T-helper 1 cell treated with Interleukin-12 subunit alpha and Interleukin-12 subunit beta and Interleukin-4 antibody, amounts not matched to agents 30 μg/mL and 1 μg/mL, for 36 hours (primary cell): ENCODE data around the gene NARS2.

Experiments
- H3K27ac Mint-ChIP-seq: one replicate; pipeline ENCODE4 v1.8.0; 2021; ENCODE audit warnings: mild to moderate bottlenecking, mixed read lengths
- H3K27me3 Mint-ChIP-seq: one replicate; pipeline ENCODE4 v1.8.0; 2021; ENCODE audit warnings: low read depth, mixed read lengths
- H3K36me3 Mint-ChIP-seq: one replicate; pipeline ENCODE4 v1.8.0; 2021; ENCODE audit warnings: low read depth, mixed read lengths
- H3K4me1 Mint-ChIP-seq: one replicate; pipeline ENCODE4 v1.8.0; 2021; ENCODE audit warnings: low read depth, mixed read lengths
- H3K4me3 Mint-ChIP-seq: one replicate; pipeline ENCODE4 v1.8.0; 2021; ENCODE audit warnings: mild to moderate bottlenecking, moderate library complexity, mixed read lengths
- H3K9me3 Mint-ChIP-seq: one replicate; pipeline ENCODE4 v1.8.0; 2021; ENCODE audit warnings: mixed read lengths

Gene NARS2

DNA sequence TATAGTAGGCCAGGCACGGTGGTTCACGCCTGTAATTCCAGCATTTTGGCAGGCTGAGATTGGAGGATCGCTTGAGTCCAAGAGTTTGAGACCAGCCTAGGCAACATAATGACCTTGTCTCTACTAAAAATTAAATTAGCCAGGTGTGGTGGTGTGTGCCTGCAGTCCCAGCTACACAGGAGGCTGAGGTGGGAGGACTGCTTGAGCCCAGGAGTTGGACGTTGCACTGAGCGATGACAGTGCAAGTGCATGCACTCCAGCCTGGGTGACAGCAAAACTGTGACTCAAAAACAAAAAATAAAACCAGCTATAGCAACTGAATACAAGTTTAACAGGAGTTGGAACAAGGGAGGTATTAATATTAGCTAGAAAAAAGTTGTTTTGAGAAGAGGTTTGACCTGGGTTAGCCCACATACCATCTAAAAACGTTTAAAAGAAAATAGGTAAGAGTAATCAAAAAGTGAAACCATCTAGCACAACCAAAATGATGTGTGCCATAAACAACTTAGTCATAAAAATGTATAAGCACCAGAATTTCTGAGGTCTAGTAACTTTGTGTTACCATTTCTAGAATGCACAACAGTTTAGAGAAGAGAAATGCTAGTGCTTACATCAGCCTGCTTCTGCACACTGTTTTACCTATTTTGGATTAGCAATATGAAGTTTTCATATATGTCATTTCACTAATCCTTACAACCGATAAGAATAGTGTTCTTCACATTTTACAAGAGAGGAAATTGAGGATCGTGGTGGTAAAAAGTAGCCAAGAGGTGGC, 26.5 kb downstream of the NARS2 start:
- Mint-ChIP-seq H3K36me3 (peaks cover 15% of the 10 kb centered on the region), H3K4me3 (no peak overlapping the region), H3K4me1 (peaks cover 5% of the 10 kb centered on the region)

DNA sequence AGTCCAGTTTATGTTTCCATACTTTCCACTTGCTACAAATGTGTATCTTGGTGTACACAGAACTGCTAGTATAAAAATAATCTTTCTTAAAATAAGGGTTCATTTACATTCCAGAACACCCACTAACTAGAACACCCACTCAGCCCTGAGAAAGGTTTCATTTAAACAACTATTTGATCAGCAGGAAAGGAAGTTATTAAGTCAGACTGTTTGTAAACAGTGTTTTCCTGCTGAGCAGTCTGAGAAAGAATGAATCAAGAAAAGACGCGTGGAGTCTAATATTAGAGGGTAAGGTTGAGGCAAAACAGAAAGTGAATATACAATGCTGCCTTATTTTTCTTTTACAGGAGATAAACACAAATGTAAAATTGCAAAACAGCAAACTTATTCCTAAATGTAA, 32.7 kb downstream of the NARS2 start:
- no peaks in the 10 kb centered on the region for H3K27me3 Mint-ChIP-seq
- no peak overlapping the region for H3K27ac Mint-ChIP-seq
- H3K4me3 Mint-ChIP-seq, result no peak overlapping the region
- peaks cover 5% of the 10 kb centered on the region for H3K4me1 Mint-ChIP-seq
- H3K9me3 Mint-ChIP-seq, result peaks cover 4% of the 10 kb centered on the region
- H3K36me3 Mint-ChIP-seq, result peaks cover 14% of the 10 kb centered on the region

More for the DNA sequence above, 26.5 kb downstream of the NARS2 start:
- H3K9me3 Mint-ChIP-seq, result peaks cover 4% of the 10 kb centered on the region
- no peak overlapping the region for H3K27ac Mint-ChIP-seq
- no peaks in the 10 kb centered on the region for H3K27me3 Mint-ChIP-seq

DNA sequence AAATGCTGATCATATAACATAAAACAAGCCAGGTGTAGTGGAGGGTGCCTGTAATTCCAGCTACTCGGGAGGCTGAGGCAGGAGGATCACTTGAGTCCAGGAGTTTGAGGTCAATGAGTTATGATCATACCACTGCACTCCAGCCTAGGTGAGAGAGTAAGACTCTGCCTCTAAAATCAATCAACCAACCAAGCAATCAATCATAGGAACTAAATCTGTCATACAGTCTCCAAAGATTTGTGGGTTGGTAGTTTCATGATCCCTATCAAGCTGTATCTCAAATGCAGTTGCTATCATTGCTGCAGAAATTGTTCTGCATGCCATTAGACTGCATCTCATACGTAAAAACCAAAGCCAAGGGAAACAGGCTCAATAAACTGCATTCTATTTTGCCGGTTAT, 33.1 kb downstream of the NARS2 start:
- peaks cover 4% of the 10 kb centered on the region for H3K9me3 Mint-ChIP-seq
- H3K4me1 Mint-ChIP-seq, result peaks cover 5% of the 10 kb centered on the region
- H3K27me3 Mint-ChIP-seq, result no peaks in the 10 kb centered on the region
- H3K27ac Mint-ChIP-seq, result no peak overlapping the region
- H3K4me3 Mint-ChIP-seq, result no peak overlapping the region
- H3K36me3 Mint-ChIP-seq, result peaks cover 18% of the 10 kb centered on the region

DNA sequence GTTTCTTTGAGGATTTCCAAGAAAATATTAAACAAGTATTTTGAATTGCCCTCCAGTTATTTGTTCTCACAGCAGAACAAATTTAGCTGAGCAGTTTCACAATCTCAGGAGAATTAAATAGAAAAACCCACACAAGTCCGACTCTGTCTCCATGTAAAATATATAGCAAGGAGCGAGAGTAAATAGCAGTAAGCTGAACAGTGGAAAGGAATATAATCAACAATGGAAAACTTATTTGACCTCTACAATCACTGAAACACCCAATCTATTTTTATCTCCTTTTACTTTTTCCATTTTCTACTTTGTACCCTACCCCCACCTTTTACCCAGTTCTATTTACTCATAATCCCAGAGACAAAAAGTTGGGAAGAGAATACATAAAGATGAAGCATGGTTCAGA, 34.4 kb downstream of the NARS2 start:
- H3K9me3 Mint-ChIP-seq, result peaks cover 4% of the 10 kb centered on the region
- H3K27me3 Mint-ChIP-seq, result no peaks in the 10 kb centered on the region
- H3K4me1 Mint-ChIP-seq, result peaks cover 4% of the 10 kb centered on the region
- H3K36me3 Mint-ChIP-seq, result peaks cover 15% of the 10 kb centered on the region
- no peak overlapping the region for H3K4me3 Mint-ChIP-seq
- no peak overlapping the region for H3K27ac Mint-ChIP-seq

DNA sequence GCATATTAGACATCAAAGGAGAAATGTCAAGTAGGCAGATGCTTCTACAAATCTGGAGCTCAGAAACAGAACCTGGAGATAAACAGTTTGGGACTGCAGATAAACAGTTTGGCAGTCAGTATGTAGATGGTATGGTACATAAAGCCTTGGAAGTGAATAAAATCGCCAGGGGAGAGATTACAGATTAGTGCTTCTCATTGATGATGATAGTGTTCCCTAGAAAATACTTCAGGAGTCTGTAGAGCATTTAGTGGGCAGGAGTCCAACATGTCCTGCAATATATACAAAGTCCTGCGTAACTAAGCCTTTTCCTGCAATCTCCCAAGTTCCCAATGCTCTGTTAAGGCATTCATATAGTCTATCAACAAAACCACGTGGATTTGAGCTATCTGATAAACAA, 35.2 kb downstream of the NARS2 start:
- Mint-ChIP-seq H3K9me3 (peaks cover 4% of the 10 kb centered on the region), H3K27me3 (no peaks in the 10 kb centered on the region), H3K27ac (no peak overlapping the region), H3K4me3 (no peak overlapping the region), H3K4me1 (peaks cover 4% of the 10 kb centered on the region), H3K36me3 (peaks cover 15% of the 10 kb centered on the region)

DNA sequence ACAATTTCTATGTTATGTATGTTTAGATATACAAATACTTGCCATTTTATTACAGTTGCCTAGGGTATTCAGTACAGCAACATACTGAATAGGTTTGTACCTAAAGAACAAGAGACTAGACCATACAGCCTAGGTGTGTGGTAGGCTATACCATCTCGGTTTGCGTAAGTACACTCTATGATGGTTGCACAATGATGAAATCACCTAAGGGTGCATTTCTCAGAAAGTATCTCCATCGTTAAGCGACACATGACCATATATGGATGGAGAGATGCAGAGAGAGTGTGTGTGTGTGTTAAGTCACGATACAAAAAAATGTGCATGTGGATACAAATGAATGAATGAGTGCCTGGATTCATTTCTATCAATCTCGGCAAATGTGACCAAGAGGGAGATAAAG, 37.7 kb downstream of the NARS2 start:
- Mint-ChIP-seq H3K4me3 (no peak overlapping the region), H3K4me1 (peaks cover 5% of the 10 kb centered on the region), H3K27ac (no peak overlapping the region), H3K36me3 (peaks cover 19% of the 10 kb centered on the region), H3K27me3 (no peaks in the 10 kb centered on the region), H3K9me3 (no peaks in the 10 kb centered on the region)

DNA sequence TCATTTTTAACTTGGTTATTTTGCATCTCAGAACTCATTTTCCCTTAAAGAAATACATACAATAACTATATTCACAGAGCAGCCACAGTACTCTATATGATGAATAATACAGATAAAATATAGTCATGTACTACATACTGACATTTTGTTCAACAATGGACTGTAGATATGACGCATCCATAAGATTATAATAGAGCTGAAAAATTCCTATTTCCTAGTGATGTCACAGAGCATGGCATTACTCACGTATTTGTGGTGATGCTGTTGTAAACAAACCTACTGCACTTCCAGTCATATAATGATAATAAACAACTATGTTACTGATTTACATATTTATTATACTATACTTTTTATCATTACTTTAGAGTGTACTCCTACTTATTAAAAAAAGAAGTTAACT, 38.7 kb downstream of the NARS2 start:
- no peaks in the 10 kb centered on the region for H3K27me3 Mint-ChIP-seq
- no peaks in the 10 kb centered on the region for H3K9me3 Mint-ChIP-seq
- H3K4me1 Mint-ChIP-seq, result peaks cover 4% of the 10 kb centered on the region
- no peak overlapping the region for H3K4me3 Mint-ChIP-seq
- H3K36me3 Mint-ChIP-seq, result peaks cover 19% of the 10 kb centered on the region
- H3K27ac Mint-ChIP-seq, result no peak overlapping the region

DNA sequence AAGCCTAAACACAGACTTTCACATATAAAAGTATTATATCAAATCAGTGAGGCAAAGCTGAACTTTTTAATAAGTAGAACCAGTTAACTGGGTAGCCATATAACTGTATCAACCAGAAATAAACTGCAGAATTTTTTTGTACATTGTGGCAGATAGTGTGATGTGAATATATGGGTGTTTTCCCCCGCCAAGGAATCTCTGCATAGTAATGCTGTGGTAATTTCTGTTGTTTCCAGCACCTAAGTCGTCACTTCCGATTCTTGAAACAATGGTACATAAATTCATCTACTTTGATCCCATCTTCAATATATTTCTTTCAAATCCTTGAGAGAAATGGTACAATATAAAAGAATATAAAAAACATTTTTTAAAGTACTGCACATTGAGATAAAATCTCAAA, 39.6 kb downstream of the NARS2 start:
- Mint-ChIP-seq H3K27ac (no peak overlapping the region), H3K4me3 (no peak overlapping the region), H3K36me3 (peaks cover 19% of the 10 kb centered on the region)

DNA sequence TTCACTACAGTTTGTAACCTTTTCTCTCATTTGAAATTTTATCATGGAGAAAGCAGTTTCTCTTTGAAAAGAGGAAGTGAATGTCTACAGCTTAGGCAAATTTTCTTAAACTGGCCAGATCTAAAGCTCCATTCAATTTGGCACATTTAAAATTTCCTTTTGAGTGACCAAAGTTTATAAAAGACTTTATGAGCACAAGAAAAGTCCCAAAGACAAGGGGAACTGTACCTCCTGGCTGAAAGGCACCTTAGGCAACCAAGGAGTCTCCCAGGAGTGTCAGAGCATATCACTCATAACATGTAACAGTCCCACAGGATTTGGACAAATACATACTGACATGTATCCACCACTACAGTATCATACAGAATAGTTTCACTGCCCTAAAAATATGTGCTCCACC, 41.3 kb downstream of the NARS2 start:
- Mint-ChIP-seq H3K4me3 (no peak overlapping the region), H3K27ac (no peak overlapping the region), H3K36me3 (peaks cover 15% of the 10 kb centered on the region), H3K4me1 (peaks cover 4% of the 10 kb centered on the region), H3K27me3 (no peaks in the 10 kb centered on the region), H3K9me3 (no peaks in the 10 kb centered on the region)

More for the DNA sequence above, 39.6 kb downstream of the NARS2 start:
- Mint-ChIP-seq H3K9me3 (no peaks in the 10 kb centered on the region), H3K4me1 (peaks cover 4% of the 10 kb centered on the region), H3K27me3 (no peaks in the 10 kb centered on the region)

DNA sequence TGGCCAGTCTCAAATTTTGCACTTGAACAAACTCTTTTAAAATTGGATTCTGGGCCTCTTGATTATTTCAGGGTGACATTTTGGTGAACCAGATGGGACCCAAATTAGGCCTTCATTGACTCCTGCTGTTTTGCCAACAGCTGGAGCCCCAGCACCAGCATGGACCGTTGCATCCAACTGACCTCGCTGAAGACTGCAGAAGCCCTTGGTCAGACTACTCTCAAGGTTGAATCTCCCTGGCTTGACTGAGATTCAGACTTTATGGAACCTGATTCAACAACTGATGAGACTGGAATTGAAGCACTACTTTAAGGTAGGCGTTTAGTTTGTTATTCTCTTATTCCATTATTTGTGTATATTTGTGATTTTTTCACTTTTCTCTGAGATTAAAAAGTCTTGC, 41.7 kb downstream of the NARS2 start:
- H3K27ac Mint-ChIP-seq, result no peak overlapping the region

DNA sequence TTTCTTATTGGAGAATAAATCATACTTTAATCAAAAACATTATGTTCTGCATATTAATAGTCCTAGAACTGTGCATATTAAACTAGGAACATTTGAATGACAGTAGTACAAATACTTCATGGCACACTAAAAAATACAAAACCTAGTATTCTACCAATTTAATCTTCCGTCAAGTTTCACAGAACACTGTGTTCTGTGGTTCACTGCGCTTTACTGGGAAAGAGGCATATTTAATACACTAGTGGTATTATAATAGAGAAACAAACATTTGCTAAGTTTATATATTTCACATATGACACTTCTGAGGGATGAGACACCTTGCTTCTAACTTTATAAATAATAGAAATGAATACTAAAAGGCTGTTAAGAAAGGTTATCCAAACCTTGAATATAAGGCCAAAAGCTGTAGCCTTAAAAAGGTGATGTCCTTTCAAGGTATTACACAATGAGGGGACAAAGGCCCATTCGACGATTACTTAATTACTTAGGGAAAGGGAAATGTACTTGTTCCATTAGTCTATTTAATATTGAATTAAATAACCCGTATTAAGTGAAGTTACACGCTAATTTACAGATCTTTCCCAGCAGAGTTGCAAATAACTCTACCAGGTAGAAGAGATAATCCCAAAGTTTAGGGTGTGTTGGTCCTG, 48.0 kb downstream of the NARS2 start:
- H3K4me1 Mint-ChIP-seq, result no peaks in the 10 kb centered on the region
- no peaks in the 10 kb centered on the region for H3K27me3 Mint-ChIP-seq
- no peak overlapping the region for H3K27ac Mint-ChIP-seq
- no peaks in the 10 kb centered on the region for H3K9me3 Mint-ChIP-seq
- H3K36me3 Mint-ChIP-seq, result peaks cover 6% of the 10 kb centered on the region
- no peak overlapping the region for H3K4me3 Mint-ChIP-seq

More for the DNA sequence above, 41.7 kb downstream of the NARS2 start:
- no peaks in the 10 kb centered on the region for H3K27me3 Mint-ChIP-seq
- H3K4me1 Mint-ChIP-seq, result peaks cover 4% of the 10 kb centered on the region
- no peaks in the 10 kb centered on the region for H3K9me3 Mint-ChIP-seq
- no peak overlapping the region for H3K4me3 Mint-ChIP-seq
- H3K36me3 Mint-ChIP-seq, result peaks cover 11% of the 10 kb centered on the region

DNA sequence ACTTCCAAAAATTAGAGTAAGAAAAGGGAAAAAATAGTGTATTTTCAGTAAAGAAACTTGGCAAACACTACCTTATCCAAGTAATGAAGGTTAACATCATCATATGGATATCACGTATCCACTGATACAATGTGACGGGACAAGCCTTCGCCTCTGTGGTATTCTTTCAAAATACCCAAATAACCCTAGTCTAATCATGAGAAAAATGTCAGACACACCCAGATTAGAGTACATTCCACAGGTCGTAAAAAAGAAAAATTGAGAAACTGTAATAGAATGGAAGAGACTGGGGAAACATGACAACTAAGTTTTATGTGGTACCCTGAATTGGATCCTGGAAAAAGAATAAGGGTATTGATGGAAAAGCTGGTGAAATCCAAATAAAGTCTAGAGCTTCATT, 48.9 kb downstream of the NARS2 start:
- no peak overlapping the region for H3K4me3 Mint-ChIP-seq
- no peaks in the 10 kb centered on the region for H3K9me3 Mint-ChIP-seq
- H3K27me3 Mint-ChIP-seq, result no peaks in the 10 kb centered on the region
- H3K27ac Mint-ChIP-seq, result no peak overlapping the region
- H3K4me1 Mint-ChIP-seq, result no peaks in the 10 kb centered on the region
- H3K36me3 Mint-ChIP-seq, result peaks cover 6% of the 10 kb centered on the region

DNA sequence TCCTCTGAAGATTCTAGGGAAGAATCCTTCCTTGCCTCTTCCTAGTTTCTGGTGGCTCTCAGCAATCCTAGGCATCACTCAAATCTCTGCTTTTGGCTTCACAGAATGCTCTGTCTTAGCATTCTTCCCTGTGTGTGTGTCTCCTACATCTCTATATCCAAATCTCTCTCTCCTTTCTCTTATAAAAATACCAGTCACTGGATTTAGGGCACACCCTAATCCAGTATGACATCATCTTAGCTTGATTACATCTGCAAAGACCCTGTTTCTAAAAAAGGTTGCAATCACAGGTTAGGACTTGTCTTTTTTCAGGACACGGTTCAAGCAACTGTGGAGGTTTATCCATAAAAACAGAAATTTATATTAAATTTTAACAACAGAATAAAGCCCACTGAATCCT, 54.4 kb downstream of the NARS2 start:
- H3K4me1 Mint-ChIP-seq, result no peaks in the 10 kb centered on the region
- no peak overlapping the region for H3K4me3 Mint-ChIP-seq
- H3K27me3 Mint-ChIP-seq, result no peaks in the 10 kb centered on the region
- no peaks in the 10 kb centered on the region for H3K9me3 Mint-ChIP-seq
- H3K27ac Mint-ChIP-seq, result no peak overlapping the region
- peaks cover 3% of the 10 kb centered on the region for H3K36me3 Mint-ChIP-seq

DNA sequence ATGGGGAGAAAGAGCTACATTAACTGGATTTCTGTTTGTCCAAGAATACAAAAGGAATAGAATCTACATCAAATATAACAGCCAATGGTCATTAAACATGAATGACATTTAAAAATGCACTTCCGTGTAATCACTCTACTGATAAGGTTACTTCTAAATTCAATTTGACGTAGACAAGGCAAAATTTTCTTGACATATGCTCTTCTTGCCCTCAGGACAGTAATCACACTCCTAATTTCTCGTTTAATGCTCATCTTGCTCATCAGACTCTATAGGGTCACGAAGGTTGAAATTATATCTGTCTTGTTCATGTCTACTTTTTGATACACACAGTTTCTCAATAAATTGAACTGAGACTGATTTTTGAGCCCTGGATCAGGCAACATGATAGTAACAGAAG, 58.4 kb downstream of the NARS2 start:
- H3K9me3 Mint-ChIP-seq, result no peaks in the 10 kb centered on the region
- H3K27ac Mint-ChIP-seq, result no peak overlapping the region
- no peak overlapping the region for H3K4me3 Mint-ChIP-seq
- no peaks in the 10 kb centered on the region for H3K4me1 Mint-ChIP-seq
- no peaks in the 10 kb centered on the region for H3K27me3 Mint-ChIP-seq
- peaks cover 9% of the 10 kb centered on the region for H3K36me3 Mint-ChIP-seq

DNA sequence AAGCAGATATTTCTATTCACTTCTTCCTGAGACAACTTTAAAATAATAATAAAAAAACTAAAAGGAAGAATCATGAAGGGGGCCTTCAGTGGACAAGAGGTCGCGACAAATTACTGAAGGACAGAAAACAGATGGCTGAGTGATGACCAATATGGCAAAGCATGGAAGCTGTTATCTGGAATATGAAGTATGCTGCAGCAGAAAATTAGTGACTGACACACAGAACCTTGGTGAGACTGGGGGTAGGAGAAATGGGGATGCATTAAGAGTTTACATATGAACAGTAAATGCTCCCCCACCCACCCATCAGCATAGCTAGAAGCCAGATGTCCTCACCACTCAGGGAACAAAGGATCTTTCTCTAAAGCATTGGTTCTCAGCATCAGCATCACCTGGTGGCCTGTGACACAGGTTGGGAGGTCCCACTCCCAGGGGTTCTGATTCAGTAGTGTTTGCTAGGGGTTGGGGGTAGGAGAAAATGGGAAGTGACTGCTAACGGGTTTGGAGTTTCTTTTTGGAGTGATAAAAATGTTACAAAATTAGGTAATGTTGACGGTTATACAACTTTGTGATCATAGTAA, 59.7 kb downstream of the NARS2 start:
- Mint-ChIP-seq H3K4me3 (no peak overlapping the region), H3K36me3 (peaks cover 16% of the 10 kb centered on the region), H3K4me1 (no peaks in the 10 kb centered on the region), H3K27ac (no peak overlapping the region), H3K27me3 (no peaks in the 10 kb centered on the region), H3K9me3 (peaks cover 8% of the 10 kb centered on the region)
